ENCODE results near the gene ITPKC.
A peak's percentile ranks its signal among the peaks of the same experiment; 100 is the strongest.
"Not testable (repeated sequence)": the region's sequence is repeated elsewhere in the genome, so short reads cannot be mapped to it uniquely, and the experiment has no call there.

The ITPKC gene

DNA sequence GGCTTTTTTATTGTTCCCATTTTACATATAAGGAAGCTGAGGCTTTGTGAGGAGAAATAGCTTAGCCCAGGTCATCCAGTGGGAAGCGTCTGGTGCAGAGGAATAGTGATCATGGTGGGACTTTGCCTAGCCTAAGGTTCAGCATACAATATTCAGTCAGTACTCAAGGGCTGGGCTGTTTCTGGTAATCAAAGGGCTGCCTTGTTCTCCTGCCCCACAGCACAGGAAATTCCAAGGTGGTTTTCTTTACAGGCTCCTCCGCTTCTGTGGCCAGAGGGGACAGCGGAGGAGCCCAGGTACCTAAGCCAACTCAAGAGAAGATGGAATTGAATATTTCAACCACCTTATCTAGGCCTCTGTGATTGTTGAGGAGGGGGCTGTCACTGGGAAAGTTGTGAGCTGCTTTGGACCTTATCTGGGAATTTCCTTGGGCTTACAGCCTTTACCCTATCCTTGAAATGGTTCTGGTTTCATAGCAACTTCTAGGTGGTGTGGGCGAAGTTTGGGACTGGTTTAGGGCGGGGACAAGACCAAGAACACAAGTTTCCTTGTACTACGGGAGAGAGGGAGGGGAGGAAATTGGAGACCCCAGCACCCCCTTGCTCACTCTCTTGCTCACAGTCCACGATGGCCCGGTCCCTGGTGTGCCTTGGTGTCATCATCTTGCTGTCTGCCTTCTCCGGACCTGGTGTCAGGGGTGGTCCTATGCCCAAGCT is 58.2 kb downstream of the ITPKC start, which contains the start of gene MIA:
Gene MIA, plus strand, starts transcription at position 606 of the 716 bp plus-strand sequence. Its CDS starts 22 bp downstream, at position 628.
- no peak for DNase-seq

DNA sequence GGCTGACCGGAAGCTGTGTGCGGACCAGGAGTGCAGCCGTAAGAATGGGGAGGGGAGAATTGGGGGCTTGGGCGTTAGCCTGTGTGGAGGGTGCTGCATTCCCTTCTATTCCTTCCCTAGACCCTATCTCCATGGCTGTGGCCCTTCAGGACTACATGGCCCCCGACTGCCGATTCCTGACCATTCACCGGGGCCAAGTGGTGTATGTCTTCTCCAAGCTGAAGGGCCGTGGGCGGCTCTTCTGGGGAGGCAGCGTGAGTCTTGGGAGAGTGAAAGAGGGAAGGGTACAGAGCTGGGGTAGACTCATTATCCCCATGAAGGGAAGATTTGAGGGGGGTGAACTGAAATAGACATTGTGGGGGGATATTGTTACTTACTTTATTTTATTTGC is 58.7 kb downstream of the ITPKC start:
- no peak for DNase-seq

GRCh38 chr19:40776364-40776763 is 59.5 kb downstream of the ITPKC start:
- DNase-seq = no peak

- peak; percentile 96 for DNase-seq
Observed at GRCh38 chr19:40776932-40777644, 60.2 kb downstream of the ITPKC start.

GRCh38 chr19:40777645-40777936 is 60.7 kb downstream of the ITPKC start:
- DNase-seq = no peak

DNA sequence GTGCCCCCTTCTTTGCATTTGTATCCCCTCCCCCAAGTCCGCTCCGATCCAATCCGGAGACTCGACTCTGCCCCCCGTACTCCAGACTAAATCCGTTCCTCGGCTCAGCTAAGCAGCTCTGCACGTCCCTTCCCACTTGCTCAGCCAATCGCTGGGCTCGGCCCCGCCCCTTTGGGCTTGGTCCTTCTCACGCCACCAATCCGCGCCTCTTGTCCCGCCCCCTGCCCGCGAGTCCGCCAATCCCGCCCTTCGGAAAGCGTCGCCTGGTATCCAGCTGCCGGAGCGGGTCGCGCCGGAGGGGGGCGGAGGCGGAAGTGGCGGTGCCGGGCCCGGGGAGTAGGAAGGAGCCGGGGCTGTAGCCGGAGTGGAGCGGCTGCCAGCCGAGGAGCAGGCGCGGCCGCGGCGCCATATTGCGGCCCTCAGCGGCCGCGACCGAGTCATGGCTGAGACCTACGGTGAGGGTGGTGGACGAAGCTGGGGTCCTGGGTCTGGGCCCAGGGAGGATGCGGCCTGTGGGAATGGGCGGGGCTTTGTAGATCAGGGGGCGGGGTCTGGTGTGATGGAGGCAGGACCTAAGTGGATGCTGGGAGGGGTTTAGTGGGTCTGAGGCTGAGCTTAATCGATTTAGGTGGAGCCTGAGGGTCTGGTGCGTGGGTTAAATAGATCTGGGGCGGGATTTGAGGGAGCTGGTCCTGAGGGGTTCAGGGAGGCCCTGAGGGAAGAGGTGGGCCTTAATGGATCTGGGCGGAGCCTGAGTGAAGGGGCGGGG is 61.2 kb downstream of the ITPKC start, which contains the start of gene RAB4B:
Gene RAB4B, plus strand, starts transcription at position 311 of the 769 bp plus-strand sequence. Its CDS starts 129 bp downstream, at position 440.
- DNase-seq = peak; percentile 100

DNA sequence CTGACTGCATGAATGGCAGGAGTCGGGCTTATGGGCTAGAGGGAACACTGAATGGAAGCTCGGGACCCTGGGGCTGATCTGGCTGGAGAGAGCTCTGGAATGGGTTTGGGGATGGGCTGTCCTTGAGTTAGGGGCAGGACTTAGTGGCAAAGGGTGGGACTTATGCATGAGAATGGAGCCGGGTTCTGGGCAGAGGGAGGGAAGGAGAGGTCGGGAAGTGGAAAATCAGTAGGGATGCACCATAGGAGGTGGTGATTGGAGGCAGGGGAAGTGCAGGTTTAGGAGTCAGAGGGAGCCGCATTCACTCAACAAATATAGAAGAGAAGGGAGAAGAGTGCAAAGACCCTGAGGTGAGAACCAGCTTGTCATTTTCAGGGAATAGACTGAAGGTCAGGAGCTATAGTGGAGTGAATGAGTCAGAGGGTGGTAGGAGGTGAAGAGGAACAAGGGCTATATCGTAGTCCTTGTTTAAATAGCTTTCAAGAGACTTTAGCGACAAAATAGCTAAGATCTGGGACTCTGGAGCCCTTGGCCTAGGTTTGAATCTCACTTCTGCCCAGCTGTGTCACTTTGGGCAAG is 61.9 kb downstream of the ITPKC start:
- no peak for DNase-seq

- DNase-seq = no peak
Observed at GRCh38 chr19:40780582-40780981, 63.7 kb downstream of the ITPKC start.

DNA sequence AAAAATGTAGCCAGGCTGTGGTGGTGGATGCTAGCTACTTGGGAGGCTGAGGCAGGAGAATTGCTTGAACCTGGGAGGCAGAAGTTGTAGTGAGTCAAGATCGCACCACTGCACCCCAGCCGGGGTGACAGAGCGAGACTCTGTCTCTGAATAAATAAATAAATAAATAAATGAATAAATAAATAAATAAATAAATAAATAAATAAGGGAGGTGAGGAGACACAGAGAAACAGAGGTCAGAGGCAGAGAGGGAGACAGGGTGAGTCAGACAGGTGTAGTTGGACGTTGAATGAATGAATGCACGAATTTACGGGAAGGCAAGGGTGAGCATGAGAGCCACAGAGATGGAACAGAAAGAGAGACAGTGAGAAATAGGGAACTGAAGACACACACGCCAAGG is 64.2 kb downstream of the ITPKC start:
- no peak for DNase-seq

DNA sequence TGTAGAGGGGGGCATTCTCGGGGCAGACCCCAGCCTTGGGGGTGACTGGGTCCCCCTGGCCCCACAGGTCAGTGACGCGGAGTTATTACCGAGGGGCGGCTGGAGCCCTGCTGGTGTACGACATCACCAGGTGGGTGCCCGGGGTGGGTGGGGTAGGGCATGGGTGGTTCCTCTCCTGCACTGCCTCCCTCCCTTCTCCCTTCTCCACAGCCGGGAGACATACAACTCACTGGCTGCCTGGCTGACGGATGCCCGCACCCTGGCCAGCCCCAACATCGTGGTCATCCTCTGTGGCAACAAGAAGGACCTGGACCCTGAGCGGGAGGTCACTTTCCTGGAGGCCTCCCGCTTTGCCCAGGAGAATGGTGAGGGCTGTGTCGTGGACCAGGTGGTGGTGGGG is 66.8 kb downstream of the ITPKC start:
- DNase-seq = no peak

- not testable (repeated sequence) for DNase-seq
Observed at GRCh38 chr19:40784146-40784545, 67.2 kb downstream of the ITPKC start.

DNA sequence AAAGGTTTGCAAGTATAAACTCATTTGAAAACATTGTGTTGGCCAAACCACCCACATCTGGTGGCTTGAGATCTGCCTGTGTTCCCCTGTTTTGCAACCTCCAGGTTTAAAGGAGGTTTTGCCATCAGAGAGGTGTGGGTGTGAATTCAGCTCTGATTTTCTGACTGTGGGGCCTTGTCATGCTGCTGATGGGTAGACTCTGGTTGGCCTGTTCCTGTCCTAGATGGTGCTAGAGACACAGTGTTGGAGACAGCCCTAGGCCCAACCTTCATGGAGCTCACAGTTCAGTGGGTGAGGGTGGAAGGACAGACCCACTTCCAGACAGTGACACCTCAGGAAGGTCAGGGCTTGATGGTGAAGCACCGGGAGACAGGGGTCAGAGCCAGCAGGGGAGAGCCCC is 68.6 kb downstream of the ITPKC start:
- DNase-seq = no peak

- no peak for DNase-seq
Observed at GRCh38 chr19:40786060-40787037, 69.4 kb downstream of the ITPKC start.

All from NCI-H69 (cell line).